HL-60 (cell line): ENCODE measurements around the gene PTPRG.
"Not testable (repeated sequence)": the region's sequence is repeated elsewhere in the genome, so short reads cannot be mapped to it uniquely, and the experiment has no call there.

Source experiments
- DNase-seq, 2 experiments: peaks; one replicate each; pipeline ENCODE4 v3.0.0-alpha.2; 2010 to 2020; ENCODE audit warnings: low read depth in 1 of 2, low spot score in 1 of 2
- H3K27ac ChIP-seq: fragments of 250-450 bp; sonication (Bioruptor Pico); replicated peaks from 2 replicates; pipeline ENCODE4 v1.5.1; 2020; ENCODE audit warnings: mild to moderate bottlenecking, moderate library complexity
- H3K27me3 ChIP-seq: fragments of 250-450 bp; sonication (Bioruptor Pico); 2 replicates; pipeline ENCODE4 v1.5.1; 2021; ENCODE audit warnings: mild to moderate bottlenecking, moderate library complexity; ENCODE audit not compliant: insufficient read depth, poor library complexity, severe bottlenecking
- H3K4me3 ChIP-seq: replicated peaks from 2 replicates; pipeline ENCODE4 v1.5.1; 2011; ENCODE audit warnings: mild to moderate bottlenecking, control low read depth, low read length; ENCODE audit not compliant: insufficient read depth
- GABPA ChIP-seq: IDR thresholded peaks from 2 replicates; pipeline ENCODE4 v1.6.1; 2012; ENCODE audit warnings: low read depth
- POLR2AphosphoS5 ChIP-seq: IDR thresholded peaks from 2 replicates; pipeline ENCODE4 v1.6.1; 2012; ENCODE audit warnings: low read depth
- SPI1 ChIP-seq: IDR thresholded peaks from 2 replicates; pipeline ENCODE4 v1.6.1; 2012; ENCODE audit warnings: low read depth, mild to moderate bottlenecking, borderline replicate concordance
- TF ChIP-seq, protein P1 (sequence below): IDR thresholded peaks from 2 replicates; pipeline ENCODE4 v1.6.1; 2012; ENCODE audit warnings: low read depth; ENCODE audit not compliant: insufficient replicate concordance
- TF ChIP-seq, protein P2 (sequence below): IDR thresholded peaks from one replicate; pipeline ENCODE4 v1.5.1; 2011; ENCODE audit warnings: low read length, control low read depth, inconsistent platforms; ENCODE audit not compliant: insufficient read depth

PTPRG gene

GRCh38 chr3:61748288-61748687 is 186.9 kb downstream of the PTPRG start:
- no peak for DNase-seq
- H3K27ac ChIP-seq: no peak overlapping the region
- H3K4me3 ChIP-seq: no peak overlapping the region
- no peaks in the 10 kb centered on the region for H3K27me3 ChIP-seq
- TF ChIP-seq, protein P1, sequence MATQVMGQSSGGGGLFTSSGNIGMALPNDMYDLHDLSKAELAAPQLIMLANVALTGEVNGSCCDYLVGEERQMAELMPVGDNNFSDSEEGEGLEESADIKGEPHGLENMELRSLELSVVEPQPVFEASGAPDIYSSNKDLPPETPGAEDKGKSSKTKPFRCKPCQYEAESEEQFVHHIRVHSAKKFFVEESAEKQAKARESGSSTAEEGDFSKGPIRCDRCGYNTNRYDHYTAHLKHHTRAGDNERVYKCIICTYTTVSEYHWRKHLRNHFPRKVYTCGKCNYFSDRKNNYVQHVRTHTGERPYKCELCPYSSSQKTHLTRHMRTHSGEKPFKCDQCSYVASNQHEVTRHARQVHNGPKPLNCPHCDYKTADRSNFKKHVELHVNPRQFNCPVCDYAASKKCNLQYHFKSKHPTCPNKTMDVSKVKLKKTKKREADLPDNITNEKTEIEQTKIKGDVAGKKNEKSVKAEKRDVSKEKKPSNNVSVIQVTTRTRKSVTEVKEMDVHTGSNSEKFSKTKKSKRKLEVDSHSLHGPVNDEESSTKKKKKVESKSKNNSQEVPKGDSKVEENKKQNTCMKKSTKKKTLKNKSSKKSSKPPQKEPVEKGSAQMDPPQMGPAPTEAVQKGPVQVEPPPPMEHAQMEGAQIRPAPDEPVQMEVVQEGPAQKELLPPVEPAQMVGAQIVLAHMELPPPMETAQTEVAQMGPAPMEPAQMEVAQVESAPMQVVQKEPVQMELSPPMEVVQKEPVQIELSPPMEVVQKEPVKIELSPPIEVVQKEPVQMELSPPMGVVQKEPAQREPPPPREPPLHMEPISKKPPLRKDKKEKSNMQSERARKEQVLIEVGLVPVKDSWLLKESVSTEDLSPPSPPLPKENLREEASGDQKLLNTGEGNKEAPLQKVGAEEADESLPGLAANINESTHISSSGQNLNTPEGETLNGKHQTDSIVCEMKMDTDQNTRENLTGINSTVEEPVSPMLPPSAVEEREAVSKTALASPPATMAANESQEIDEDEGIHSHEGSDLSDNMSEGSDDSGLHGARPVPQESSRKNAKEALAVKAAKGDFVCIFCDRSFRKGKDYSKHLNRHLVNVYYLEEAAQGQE: no peak
- TF ChIP-seq GABPA (no peak), POLR2AphosphoS5 (no peak), SPI1 (no peak)
- TF ChIP-seq, protein P2, sequence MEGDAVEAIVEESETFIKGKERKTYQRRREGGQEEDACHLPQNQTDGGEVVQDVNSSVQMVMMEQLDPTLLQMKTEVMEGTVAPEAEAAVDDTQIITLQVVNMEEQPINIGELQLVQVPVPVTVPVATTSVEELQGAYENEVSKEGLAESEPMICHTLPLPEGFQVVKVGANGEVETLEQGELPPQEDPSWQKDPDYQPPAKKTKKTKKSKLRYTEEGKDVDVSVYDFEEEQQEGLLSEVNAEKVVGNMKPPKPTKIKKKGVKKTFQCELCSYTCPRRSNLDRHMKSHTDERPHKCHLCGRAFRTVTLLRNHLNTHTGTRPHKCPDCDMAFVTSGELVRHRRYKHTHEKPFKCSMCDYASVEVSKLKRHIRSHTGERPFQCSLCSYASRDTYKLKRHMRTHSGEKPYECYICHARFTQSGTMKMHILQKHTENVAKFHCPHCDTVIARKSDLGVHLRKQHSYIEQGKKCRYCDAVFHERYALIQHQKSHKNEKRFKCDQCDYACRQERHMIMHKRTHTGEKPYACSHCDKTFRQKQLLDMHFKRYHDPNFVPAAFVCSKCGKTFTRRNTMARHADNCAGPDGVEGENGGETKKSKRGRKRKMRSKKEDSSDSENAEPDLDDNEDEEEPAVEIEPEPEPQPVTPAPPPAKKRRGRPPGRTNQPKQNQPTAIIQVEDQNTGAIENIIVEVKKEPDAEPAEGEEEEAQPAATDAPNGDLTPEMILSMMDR: no peak

- no peak overlapping the region for H3K4me3 ChIP-seq
- TF ChIP-seq POLR2AphosphoS5 (no peak), GABPA (no peak), SPI1 (no peak)
- TF ChIP-seq, protein P2: no peak
- TF ChIP-seq, protein P1: no peak
- no peaks in the 10 kb centered on the region for H3K27me3 ChIP-seq
- no peak for DNase-seq
- H3K27ac ChIP-seq: no peak overlapping the region
These were observed 189.4 kb downstream of the PTPRG start for GRCh38 chr3:61750766-61751165.

DNA sequence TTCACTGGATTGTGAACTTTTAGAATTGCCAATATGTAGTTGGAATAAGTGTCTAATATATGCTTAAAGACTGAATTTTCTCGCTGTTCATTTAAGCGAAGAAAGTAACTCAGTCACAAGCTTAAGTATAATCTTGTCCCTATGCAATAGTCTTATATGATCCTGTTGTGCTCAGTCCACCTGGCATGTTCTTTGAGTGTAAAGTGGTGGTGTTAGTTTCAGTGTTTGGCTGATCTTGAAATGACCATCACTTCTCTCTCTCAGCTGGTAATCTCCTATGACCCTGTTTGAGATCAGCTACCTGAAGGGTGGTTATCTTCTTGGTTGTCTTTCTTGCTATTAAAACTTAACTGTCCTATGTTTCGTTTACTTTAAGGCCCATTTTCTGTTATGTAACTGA is 197.5 kb downstream of the PTPRG start:
- Histone ChIP-seq H3K4me3 (no peak overlapping the region), H3K27me3 (peaks cover 2% of the 10 kb centered on the region), H3K27ac (no peak overlapping the region)
- TF ChIP-seq, protein P2: no peak
- TF ChIP-seq, protein P1: no peak
- TF ChIP-seq GABPA (no peak), SPI1 (no peak), POLR2AphosphoS5 (no peak)
- DNase-seq: no peak

GRCh38 chr3:61760783-61761182 is 199.4 kb downstream of the PTPRG start:
- H3K4me3 ChIP-seq, H3K27ac ChIP-seq, H3K27me3 ChIP-seq, DNase-seq: not testable (repeated sequence)
